Colonic mucosa (tissue), 4 donors: ENCODE results near the gene TRIM66. TPM values are rescaled to one million over a fixed set of nuclear protein-coding genes. Genes with fewer than 3 reads are reported as not detected.

Source experiments
- DNase-seq: peaks from one replicate; pipeline ENCODE4 v3.0.0-alpha.2; 2020
- H3K27ac ChIP-seq: fragments of 200-600 bp; one replicate; pipeline ENCODE4 v1.8.0; 2021
- H3K27me3 ChIP-seq: fragments of 200-600 bp; one replicate; pipeline ENCODE4 v1.8.0; 2021
- H3K36me3 ChIP-seq: fragments of 200-600 bp; one replicate; pipeline ENCODE4 v1.8.0; 2021
- H3K4me1 ChIP-seq: fragments of 200-600 bp; one replicate; pipeline ENCODE4 v1.8.0; 2021; ENCODE audit warnings: mild to moderate bottlenecking
- H3K4me3 ChIP-seq: fragments of 200-600 bp; one replicate; pipeline ENCODE4 v1.8.0; 2021
- H3K9ac ChIP-seq, 2 donors: one replicate each; pipeline ENCODE4 v1.7.0; 2013; ENCODE audit warnings: control low read depth in 2 of 2, low read depth in 2 of 2, low read length in 2 of 2
- H3K9me3 ChIP-seq: fragments of 200-600 bp; one replicate; pipeline ENCODE4 v1.8.0; 2021
- CTCF ChIP-seq: fragments of 200-600 bp; IDR thresholded peaks from one replicate; pipeline ENCODE4 v1.8.0; 2022; ENCODE audit warnings: antibody characterized with exemption, mild to moderate bottlenecking
- intact Hi-C: fragments of 100-400 bp; cut with DNase I; formaldehyde crosslinking; loops from one replicate; pipeline ENCODE4 v1.14.1; 2022
- total RNA-seq, 2 donors: library from RNA; stranded (reverse); fragmentation: NEBNext Ultra II Directional in 1 of 2; extraction: Animal tissue kit (Norgen Biotek cat#: 25700) in 1 of 2; gene quantifications; one replicate each; pipeline ENCODE4 v1.2.1, GENCODE V29; 2021
- donor health status: healthy.
- donor health status: DM: no; HTN: no; CAD: no.
- donor health status: DM: no; HTN: no; CAD: no.

TRIM66 gene
- total RNA-seq, 2 donors from 2014 or later, result 5.9 to 10.6 TPM

GRCh38 chr11:8564526-8564925 is 117.9 kb downstream of the TRIM66 start:
- H3K27ac ChIP-seq, result no peak overlapping the region
- TF ChIP-seq CTCF, result no peak
- intact Hi-C loops, result loop anchor here (5.0 kb wide), 2 partner anchors 227 to 337 kb away; no protein-coding TSS in a partner anchor

More at GRCh38 chr11:8564526-8564925, 117.9 kb downstream of the TRIM66 start:
- H3K9me3 ChIP-seq, result no peaks in the 10 kb centered on the region
- H3K36me3 ChIP-seq, result no peaks in the 10 kb centered on the region
- H3K9ac ChIP-seq, result no peak overlapping the region
- H3K4me3 ChIP-seq, result no peak overlapping the region
- no peaks in the 10 kb centered on the region for H3K27me3 ChIP-seq
- DNase-seq, result no peak
- no peaks in the 10 kb centered on the region for H3K4me1 ChIP-seq

Other genes starting within 250 kb of the TRIM66 start
- 1 to 10 TPM; 3.7 to 4.1 TPM for gene STK33, start 88.4 kb downstream of the TRIM66 start, total RNA-seq
- gene RPL27A, start 127 bp upstream of the TRIM66 start, total RNA-seq, result 1,000 to 10,000 TPM in 1 of 2 donors, 100 to 1,000 TPM in 1; 701 to 1,045 TPM
- 10 to 100 TPM; 16.7 to 22.3 TPM for gene AKIP1, start 228.5 kb upstream of the TRIM66 start, total RNA-seq